Small intestine (tissue), 7 donors: ENCODE data around the gene BOD1L1. TPM values are rescaled to one million over a fixed set of nuclear protein-coding genes. Genes with fewer than 3 reads are reported as not detected.

Experiments used
- DNase-seq, 2 donors: peaks; one replicate each; pipeline versions ENCODE4 v3.0.0 to v3.0.0-alpha.2; 2013
- FAIRE-seq: peaks from 2 replicates; lab custom pipeline; 2012; peaks lifted over from hg19 to GRCh38; lab: Jason Lieb, UNC
- H3K27ac ChIP-seq, 3 donors: one replicate each; pipeline ENCODE4 v1.5.1; 2013; ENCODE audit warnings: low read length in 2 of 3, mild to moderate bottlenecking in 2 of 3, control low read depth in 1 of 3, inconsistent platforms in 1 of 3, low read depth in 1 of 3, moderate library complexity in 1 of 3
- H3K27me3 ChIP-seq, 3 donors: one replicate each; pipeline ENCODE4 v1.6.1; 2013; ENCODE audit warnings: low read length in 3 of 3, inconsistent platforms in 1 of 3; ENCODE audit not compliant: control insufficient read depth in 3 of 3, insufficient read depth in 3 of 3
- H3K36me3 ChIP-seq, 3 donors: one replicate each; pipeline ENCODE4 v1.6.1; 2013; ENCODE audit warnings: low read length in 3 of 3, inconsistent platforms in 1 of 3, low read depth in 1 of 3, mild to moderate bottlenecking in 1 of 3, moderate library complexity in 1 of 3; ENCODE audit not compliant: control insufficient read depth in 3 of 3, insufficient read depth in 2 of 3
- H3K4me1 ChIP-seq, 3 donors: one replicate each; pipeline ENCODE4 v1.6.1; 2013; ENCODE audit warnings: low read length in 2 of 3, inconsistent platforms in 1 of 3, low read depth in 1 of 3, mild to moderate bottlenecking in 1 of 3, moderate library complexity in 1 of 3; ENCODE audit not compliant: control insufficient read depth in 3 of 3, insufficient read depth in 2 of 3
- H3K4me3 ChIP-seq, 3 donors: one replicate each; pipeline ENCODE4 v1.5.1; 2013; ENCODE audit warnings: low read length in 3 of 3, control low read depth in 1 of 3, inconsistent platforms in 1 of 3, low read depth in 1 of 3, mild to moderate bottlenecking in 1 of 3, moderate library complexity in 1 of 3
- H3K9me3 ChIP-seq, 2 donors: one replicate each; pipeline ENCODE4 v1.6.1; 2013; ENCODE audit warnings: low read depth in 1 of 2, low read length in 1 of 2; ENCODE audit not compliant: control insufficient read depth in 2 of 2, insufficient read depth in 1 of 2
- WGBS, 3 donors: extraction: QIAGEN DNeasy Blood & Tissue Kit; methylation state at CpG; one replicate each; pipeline ENCODE4 v1.1.7; 2013; 5-methylcytosine and 5-hydroxymethylcytosine counted together
- polyA plus RNA-seq, 4 donors: library from polyadenylated mRNA; stranded (reverse) in 3 of 4; unstranded in 1 of 4; fragments of 200-250 nt in 3 of 4; fragments of 120-200 nt in 1 of 4; gene quantifications; one replicate each; pipeline versions ENCODE4 v1.2.1 to v1.2.3, GENCODE V29; 2013
- donor health status: healthy with polysubstance abuse.
- donor health status: control.
- donor health status: control.
- donor health status: Bipolar disorder and iron deficiency.
- donor health status: healthy.

Gene BOD1L1
- polyA plus RNA-seq, 4 donors: 11.7 to 39.6 (median 13.6) TPM

- Histone ChIP-seq H3K4me3 (no peak overlapping the region), H3K27ac (no peak overlapping the region), H3K36me3 (peaks cover 11 to 20% (median 15%) of the 10 kb centered on the region in 3 donors), H3K27me3 (no peaks in the 10 kb centered on the region), H3K9me3 (no peaks in the 10 kb centered on the region), H3K4me1 (no peaks in the 10 kb centered on the region)
- 77 to 95% (median 94%) methylated on average over 3 of the region's 3 CpGs for WGBS, 3 donors
- FAIRE-seq (no peak), DNase-seq (no peak)
Observed at GRCh38 chr4:13611283-13611842, 16.2 kb downstream of the BOD1L1 start.

- FAIRE-seq (no peak), DNase-seq (no peak)
- WGBS, 3 donors: 82 to 98% (median 93%) methylated on average over 1 of the region's 1 CpG
- Histone ChIP-seq H3K9me3 (peaks cover 0 to 4% of the 10 kb centered on the region in 2 donors), H3K4me3 (no peak overlapping the region), H3K27ac (no peak overlapping the region), H3K4me1 (no peaks in the 10 kb centered on the region), H3K27me3 (no peaks in the 10 kb centered on the region), H3K36me3 (peaks cover 15 to 31% (median 18%) of the 10 kb centered on the region in 3 donors)
Observed at GRCh38 chr4:13605330-13605729, 22.2 kb downstream of the BOD1L1 start.

GRCh38 chr4:13601848-13602247 is 25.7 kb downstream of the BOD1L1 start:
- no peak for FAIRE-seq
- Histone ChIP-seq H3K27ac (no peak overlapping the region), H3K36me3 (peaks cover 15 to 27% (median 24%) of the 10 kb centered on the region in 3 donors), H3K4me1 (no peaks in the 10 kb centered on the region), H3K4me3 (no peak overlapping the region), H3K27me3 (no peaks in the 10 kb centered on the region), H3K9me3 (peaks cover 0 to 4% of the 10 kb centered on the region in 2 donors)
- DNase-seq: no peak
- 91 to 93% (median 92%) methylated on average over 2 of the region's 2 CpGs for WGBS, 3 donors

GRCh38 chr4:13601048-13601447 is 26.5 kb downstream of the BOD1L1 start:
- Histone ChIP-seq H3K27ac (no peak overlapping the region), H3K4me1 (no peaks in the 10 kb centered on the region), H3K27me3 (no peaks in the 10 kb centered on the region), H3K9me3 (peaks cover 0 to 4% of the 10 kb centered on the region in 2 donors), H3K4me3 (no peak overlapping the region), H3K36me3 (peaks cover 15 to 29% (median 28%) of the 10 kb centered on the region in 3 donors)
- WGBS, 3 donors: 91 to 96% (median 95%) methylated on average over 3 of the region's 3 CpGs
- DNase-seq (no peak), FAIRE-seq (no peak)

- WGBS, 3 donors: 72 to 82% (median 82%) methylated on average over 5 of the region's 5 CpGs
- H3K9me3 ChIP-seq: peaks cover 0 to 4% of the 10 kb centered on the region in 2 donors
- FAIRE-seq (no peak), DNase-seq (no peak)
- peaks cover 18 to 33% (median 24%) of the 10 kb centered on the region in 3 donors for H3K36me3 ChIP-seq
- H3K27me3 ChIP-seq: no peaks in the 10 kb centered on the region
- H3K4me3 ChIP-seq: no peak overlapping the region
- no peak overlapping the region for H3K27ac ChIP-seq
- no peaks in the 10 kb centered on the region for H3K4me1 ChIP-seq
Observed at GRCh38 chr4:13599159-13599558, 28.4 kb downstream of the BOD1L1 start.

- peaks cover 0 to 4% of the 10 kb centered on the region in 2 donors for H3K9me3 ChIP-seq
- no peaks in the 10 kb centered on the region for H3K27me3 ChIP-seq
- no peak for FAIRE-seq
- peaks cover 15 to 31% (median 16%) of the 10 kb centered on the region in 3 donors for H3K36me3 ChIP-seq
- DNase-seq: no peak
- H3K4me3 ChIP-seq: no peak overlapping the region
- H3K4me1 ChIP-seq: no peaks in the 10 kb centered on the region
- H3K27ac ChIP-seq: no peak overlapping the region
Observed at GRCh38 chr4:13597604-13598003, 29.9 kb downstream of the BOD1L1 start.

- H3K27ac ChIP-seq: no peak overlapping the region
- FAIRE-seq: no peak
- H3K4me3 ChIP-seq: no peak overlapping the region
- no peaks in the 10 kb centered on the region for H3K27me3 ChIP-seq
- peaks cover 0 to 4% of the 10 kb centered on the region in 2 donors for H3K9me3 ChIP-seq
- H3K36me3 ChIP-seq: peaks cover 12 to 30% (median 14%) of the 10 kb centered on the region in 3 donors
- no peaks in the 10 kb centered on the region for H3K4me1 ChIP-seq
- no peak for DNase-seq
Observed at GRCh38 chr4:13597141-13597540, 30.4 kb downstream of the BOD1L1 start.

- Histone ChIP-seq H3K4me3 (no peak overlapping the region), H3K4me1 (no peaks in the 10 kb centered on the region), H3K27ac (no peak overlapping the region), H3K36me3 (peaks cover 9 to 14% (median 12%) of the 10 kb centered on the region in 3 donors), H3K9me3 (no peaks in the 10 kb centered on the region), H3K27me3 (no peaks in the 10 kb centered on the region)
- no peak for DNase-seq
- WGBS, 3 donors: 81 to 95% (median 92%) methylated on average over 4 of the region's 4 CpGs
- FAIRE-seq: no peak
Observed at GRCh38 chr4:13592220-13592619, 35.3 kb downstream of the BOD1L1 start.

GRCh38 chr4:13590766-13591165 is 36.8 kb downstream of the BOD1L1 start:
- FAIRE-seq (no peak), DNase-seq (no peak)
- H3K4me1 ChIP-seq: no peaks in the 10 kb centered on the region
- H3K4me3 ChIP-seq: no peak overlapping the region
- H3K36me3 ChIP-seq: peaks cover 10 to 13% (median 10%) of the 10 kb centered on the region in 3 donors
- WGBS, 3 donors: 84 to 97% (median 95%) methylated on average over 2 of the region's 2 CpGs
- H3K27ac ChIP-seq: no peak overlapping the region
- no peaks in the 10 kb centered on the region for H3K27me3 ChIP-seq
- H3K9me3 ChIP-seq: no peaks in the 10 kb centered on the region
